Ovary (tissue), 9 donors: ENCODE data around the gene PTPRB. TPM values are rescaled to one million over a fixed set of nuclear protein-coding genes. Genes with fewer than 3 reads are reported as not detected.
A peak's percentile ranks its signal among the peaks of the same experiment; 100 is the strongest.

Source experiments
- DNase-seq, 5 donors: peaks; one replicate each; pipeline ENCODE4 v3.0.0-alpha.2; 2019 to 2020
- H3K27ac ChIP-seq, 2 donors: fragments of 200-600 bp; one replicate each; pipeline versions ENCODE4 v1.5.1 to v1.8.0; 2019 to 2022
- H3K27me3 ChIP-seq: fragments of 200-600 bp; one replicate; pipeline ENCODE4 v1.8.0; 2022
- H3K36me3 ChIP-seq: fragments of 200-600 bp; sonication (generic); one replicate; pipeline ENCODE4 v1.5.1; 2019
- H3K4me1 ChIP-seq: one replicate; pipeline ENCODE4 v1.8.1; 2013; ENCODE audit warnings: mild to moderate bottlenecking, moderate library complexity; ENCODE audit not compliant: insufficient read depth
- H3K4me3 ChIP-seq: fragments of 200-600 bp; sonication (generic); one replicate; pipeline ENCODE4 v1.5.1; 2017
- H3K9me3 ChIP-seq, 2 donors: fragments of 200-600 bp in 1 of 2; sonication (generic) in 1 of 2; one replicate each; pipeline versions ENCODE4 v1.5.1 to v1.8.1; 2013 to 2019; ENCODE audit warnings: mild to moderate bottlenecking in 1 of 2, moderate library complexity in 1 of 2
- CTCF ChIP-seq, 3 donors: fragments of 450-650 bp in 2 of 3; fragments of 200-600 bp in 1 of 3; IDR thresholded peaks; one replicate each; pipeline versions ENCODE4 v1.5.1 to v1.8.0; 2016 to 2022; ENCODE audit warnings: antibody characterized with exemption in 3 of 3, mild to moderate bottlenecking in 1 of 3
- EP300 ChIP-seq: sonication (generic); formaldehyde crosslinking; IDR thresholded peaks from one replicate; pipeline ENCODE4 v1.6.1; 2017; ENCODE audit warnings: antibody characterized with exemption
- POLR2A ChIP-seq: fragments of 450-650 bp; IDR thresholded peaks from one replicate; pipeline ENCODE4 v1.6.1; 2017; ENCODE audit warnings: antibody characterized with exemption, mild to moderate bottlenecking, moderate library complexity
- WGBS, 3 donors: extraction: QIAGEN DNeasy Blood & Tissue Kit in 1 of 3; methylation state at CpG; one replicate each; pipeline versions ENCODE4 v1.1.5 to v1.1.7; 2013 to 2017; 5-methylcytosine and 5-hydroxymethylcytosine counted together
- intact Hi-C, 4 donors: fragments of 100-400 bp; cut with DNase I; formaldehyde crosslinking; loops; one replicate each; pipeline versions ENCODE4 v1.11.0 to v1.15.1; 2022 to 2023
- polyA plus RNA-seq, 2 donors: library from polyadenylated mRNA; stranded (reverse); fragments of 200-250 nt in 1 of 2; fragments of 350-450 nt in 1 of 2; fragmentation: Illumina TruSeq in 1 of 2; extraction: RNeasy Lipid Tissue Mini Kit (QIAGEN cat#74804) in 1 of 2; gene quantifications; one replicate each; pipeline ENCODE4 v1.2.3, GENCODE V29; 2013 to 2014
- total RNA-seq, 7 donors: library from RNA; depleted of rRNA in 2 of 7; stranded (reverse); fragments of >200 nt in 2 of 7; fragmentation: NEBNext Ultra II Directional in 3 of 7; extraction: Animal tissue kit (Norgen Biotek cat#: 25700) in 3 of 7; gene quantifications; one replicate each; pipeline versions ENCODE4 v1.1.0 to v1.2.4, GENCODE V29; 2016 to 2023
- donor health status: DM: no; HTN: no; CAD: no; lungs with moderate emphysema.
- donor health status: DM: no; HTN: no; CAD: no.
- donor health status: Bipolar disorder and iron deficiency.
- donor health status: DM: yes; HTN: yes; CAD: no.
- donor health status: DM: no; HTN: no; CAD: no.
- donor health status: DM: yes; HTN: yes; CAD: no.

The PTPRB gene
- total and polyA plus RNA-seq, 9 donors: 4.9 to 34.6 (median 11.6) TPM

- intact Hi-C loops: no loop called here
- H3K9me3 ChIP-seq: no peaks in the 10 kb centered on the region
- H3K4me3 ChIP-seq: no peak overlapping the region
- 86 to 89% (median 87%) methylated on average over 2 of the region's 2 CpGs for WGBS, 3 donors
- no peaks in the 10 kb centered on the region for H3K4me1 ChIP-seq
- H3K27ac ChIP-seq: no peak overlapping the region
- no peaks in the 10 kb centered on the region for H3K36me3 ChIP-seq
- no peak for TF ChIP-seq EP300
- TF ChIP-seq POLR2A: no peak
- TF ChIP-seq CTCF (IDR thresholded peaks at IDR 0.05): no peak
- no peak for DNase-seq
- no peaks in the 10 kb centered on the region for H3K27me3 ChIP-seq
Observed at GRCh38 chr12:70583251-70583650, 54.0 kb downstream of the PTPRB start.

DNA sequence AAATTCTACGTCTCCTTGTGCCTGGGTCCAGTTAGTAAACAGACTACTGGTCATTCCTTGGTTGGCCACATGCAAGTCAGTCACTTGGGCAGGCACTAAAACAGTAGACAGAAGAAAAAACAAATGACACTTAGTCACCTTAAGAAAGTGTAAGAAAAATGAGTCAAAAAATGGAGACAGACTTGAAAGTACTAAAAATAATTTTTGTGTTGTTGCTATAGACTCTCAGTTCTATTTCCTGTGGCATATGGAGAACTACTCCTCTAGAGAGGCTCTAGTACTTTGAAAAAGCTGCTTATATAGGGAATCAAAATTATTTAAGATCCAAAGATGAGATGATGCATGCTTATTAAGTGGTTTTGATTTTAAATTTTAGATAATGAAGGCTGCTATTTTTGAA is 56.0 kb downstream of the PTPRB start:
- H3K4me3 ChIP-seq: no peak overlapping the region

GRCh38 chr12:70577283-70577634 is 60.0 kb downstream of the PTPRB start:
- no peak for TF ChIP-seq EP300
- peak in 1 of 3 donors; percentile 7 for TF ChIP-seq CTCF (IDR thresholded peaks at IDR 0.05)
- no peak for TF ChIP-seq POLR2A
- WGBS, 3 donors: 11 to 22% (median 11%) methylated on average over 3 of the region's 3 CpGs
- intact Hi-C loops: loop anchor here (5.0 to 10.0 kb wide), 3 partner anchors 672 to 695 kb away; no protein-coding TSS in a partner anchor

More for the DNA sequence above, 56.0 kb downstream of the PTPRB start:
- H3K27ac ChIP-seq: no peak overlapping the region
- TF ChIP-seq POLR2A (no peak), CTCF (IDR thresholded peaks at IDR 0.05) (no peak), EP300 (no peak)
- intact Hi-C loops: no loop called here
- H3K36me3 ChIP-seq: no peaks in the 10 kb centered on the region
- no peaks in the 10 kb centered on the region for H3K4me1 ChIP-seq
- 68 to 91% (median 79%) methylated on average over 1 of the region's 1 CpG for WGBS, 3 donors
- no peaks in the 10 kb centered on the region for H3K27me3 ChIP-seq
- no peaks in the 10 kb centered on the region for H3K9me3 ChIP-seq
- no peak for DNase-seq

GRCh38 chr12:70576341-70577282 is 60.6 kb downstream of the PTPRB start:
- 59 to 61% (median 59%) methylated on average over 18 to 19 of the region's 19 CpGs for WGBS, 3 donors
- H3K36me3 ChIP-seq: no peaks in the 10 kb centered on the region
- no peaks in the 10 kb centered on the region for H3K27me3 ChIP-seq
- no peaks in the 10 kb centered on the region for H3K9me3 ChIP-seq
- intact Hi-C loops: loop anchor here (5.0 to 10.0 kb wide), 3 partner anchors 672 to 694 kb away; no protein-coding TSS in a partner anchor
- no peak for DNase-seq
- no peak overlapping the region for H3K27ac ChIP-seq
- TF ChIP-seq CTCF (IDR thresholded peaks at IDR 0.05): peak; percentile 37 to 70 (median 54)
- no peak for TF ChIP-seq POLR2A
- H3K4me1 ChIP-seq: no peaks in the 10 kb centered on the region
- no peak overlapping the region for H3K4me3 ChIP-seq

More at GRCh38 chr12:70577283-70577634, 60.0 kb downstream of the PTPRB start:
- Histone ChIP-seq H3K27ac (no peak overlapping the region), H3K4me3 (no peak overlapping the region), H3K9me3 (no peaks in the 10 kb centered on the region), H3K27me3 (no peaks in the 10 kb centered on the region), H3K36me3 (no peaks in the 10 kb centered on the region), H3K4me1 (no peaks in the 10 kb centered on the region)
- DNase-seq: no peak
